ENCODE data around the gene CACNB1.

DNA sequence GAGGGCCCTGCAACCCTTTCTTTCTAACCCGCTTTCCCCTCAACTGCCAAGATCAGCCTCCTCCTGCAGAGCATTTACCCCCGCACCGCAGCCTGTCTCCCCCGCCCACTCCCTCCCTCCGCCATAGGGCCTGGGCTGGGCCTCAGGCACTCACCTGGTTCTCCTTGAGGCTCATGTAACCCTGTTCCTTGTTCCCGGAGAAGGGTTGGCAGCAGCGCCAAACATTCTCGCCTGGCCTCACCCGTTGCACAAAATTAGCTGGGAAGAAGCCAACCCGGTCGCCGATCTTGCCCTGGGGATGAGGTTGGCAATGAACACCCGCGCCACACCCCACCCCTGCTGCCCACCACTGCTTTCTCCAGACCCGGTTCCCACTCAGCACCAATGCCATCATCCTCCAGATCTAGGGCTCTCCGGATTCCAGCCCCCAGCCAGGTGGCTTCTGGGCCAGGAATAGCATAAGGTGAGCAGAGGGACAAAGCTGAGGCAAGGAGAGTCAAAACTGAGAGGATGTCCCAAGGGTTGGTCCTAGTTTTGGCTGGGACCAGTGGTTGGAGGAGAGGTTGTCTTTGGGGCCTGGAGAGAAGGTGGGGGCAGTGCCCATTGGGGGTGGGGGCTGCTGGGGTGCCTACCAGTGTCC lies 15.5 kb upstream of the CACNB1 start:
- TF ChIP-seq, protein P1, sequence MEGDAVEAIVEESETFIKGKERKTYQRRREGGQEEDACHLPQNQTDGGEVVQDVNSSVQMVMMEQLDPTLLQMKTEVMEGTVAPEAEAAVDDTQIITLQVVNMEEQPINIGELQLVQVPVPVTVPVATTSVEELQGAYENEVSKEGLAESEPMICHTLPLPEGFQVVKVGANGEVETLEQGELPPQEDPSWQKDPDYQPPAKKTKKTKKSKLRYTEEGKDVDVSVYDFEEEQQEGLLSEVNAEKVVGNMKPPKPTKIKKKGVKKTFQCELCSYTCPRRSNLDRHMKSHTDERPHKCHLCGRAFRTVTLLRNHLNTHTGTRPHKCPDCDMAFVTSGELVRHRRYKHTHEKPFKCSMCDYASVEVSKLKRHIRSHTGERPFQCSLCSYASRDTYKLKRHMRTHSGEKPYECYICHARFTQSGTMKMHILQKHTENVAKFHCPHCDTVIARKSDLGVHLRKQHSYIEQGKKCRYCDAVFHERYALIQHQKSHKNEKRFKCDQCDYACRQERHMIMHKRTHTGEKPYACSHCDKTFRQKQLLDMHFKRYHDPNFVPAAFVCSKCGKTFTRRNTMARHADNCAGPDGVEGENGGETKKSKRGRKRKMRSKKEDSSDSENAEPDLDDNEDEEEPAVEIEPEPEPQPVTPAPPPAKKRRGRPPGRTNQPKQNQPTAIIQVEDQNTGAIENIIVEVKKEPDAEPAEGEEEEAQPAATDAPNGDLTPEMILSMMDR (IDR thresholded peaks at IDR 0.05), result no peak
- no peak for TF ChIP-seq EZH2 (IDR thresholded peaks at IDR 0.05; ENCODE audit: borderline replicate concordance, insufficient read depth, low read depth, low read length, poor library complexity, severe bottlenecking)

All from B cell (primary cell).